22Rv1 (cell line): Measurements from ENCODE around the gene CFAP92.

Experiments used
- CTCF ChIP-seq: fragments of 450-650 bp; IDR thresholded peaks from 2 replicates; pipeline ENCODE4 v1.5.1; 2017; ENCODE audit warnings: mild to moderate bottlenecking
- ZFX ChIP-seq: fragments of 450-650 bp; IDR thresholded peaks from 2 replicates; pipeline ENCODE4 v1.6.1; 2017; ENCODE audit warnings: antibody characterized with exemption, borderline replicate concordance

GRCh38 chr3:128864351-128864811, 129.5 kb downstream of the CFAP92 start:
- TF ChIP-seq CTCF (no peak), ZFX (no peak)
